Vagina (tissue), 2 donors: ENCODE results near the gene GBX1. TPM values are rescaled to one million over a fixed set of nuclear protein-coding genes. Genes with fewer than 3 reads are reported as not detected.

ENCODE experiments used
- DNase-seq, 2 donors: peaks; one replicate each; pipeline ENCODE4 v3.0.0-alpha.2; 2017; ENCODE audit errors: extremely low spot score in 2 of 2
- H3K27ac ChIP-seq: fragments of 200-600 bp; sonication (generic); one replicate; pipeline ENCODE4 v1.5.1; 2019
- H3K27me3 ChIP-seq: fragments of 200-600 bp; sonication (generic); one replicate; pipeline ENCODE4 v1.5.1; 2019
- H3K36me3 ChIP-seq, 2 donors: fragments of 200-600 bp; sonication (generic); one replicate each; pipeline ENCODE4 v1.5.1; 2017 to 2019
- H3K4me1 ChIP-seq: fragments of 200-600 bp; sonication (generic); one replicate; pipeline ENCODE4 v1.5.1; 2019
- H3K4me3 ChIP-seq, 2 donors: fragments of 200-600 bp; sonication (generic); 1 replicate in 1 of 2; 2 replicates in 1 of 2; pipeline ENCODE4 v1.5.1; 2016 to 2019
- H3K9me3 ChIP-seq: fragments of 200-600 bp; sonication (generic); one replicate; pipeline ENCODE4 v1.5.1; 2019
- POLR2A ChIP-seq, 2 donors: fragments of 450-650 bp; IDR thresholded peaks; one replicate each; pipeline ENCODE4 v1.6.1; 2017; ENCODE audit warnings: antibody characterized with exemption in 2 of 2, mild to moderate bottlenecking in 2 of 2, moderate library complexity in 2 of 2
- POLR2AphosphoS5 ChIP-seq, 2 donors: sonication (generic); formaldehyde crosslinking; IDR thresholded peaks; one replicate each; pipeline ENCODE4 v1.9.0; 2017; ENCODE audit warnings: antibody characterized with exemption in 2 of 2, mild to moderate bottlenecking in 2 of 2, low read depth in 1 of 2; ENCODE audit not compliant: insufficient read depth in 1 of 2
- intact Hi-C: fragments of 100-400 bp; cut with DNase I; formaldehyde crosslinking; loops from one replicate; pipeline ENCODE4 v1.15.1; 2023
- total RNA-seq: library from RNA; depleted of rRNA; stranded (reverse); fragments of >200 nt; gene quantifications from one replicate; pipeline ENCODE4 v1.2.3, GENCODE V29; 2016
- TF ChIP-seq, protein P1 (sequence below), 3 experiments: fragments of 450-650 bp in 2 of 3; fragments of 200-600 bp in 1 of 3; sonication (generic) in 1 of 3; IDR thresholded peaks; one replicate each; pipeline ENCODE4 v1.5.1; 2017 to 2019; ENCODE audit warnings: antibody characterized with exemption in 3 of 3, mild to moderate bottlenecking in 2 of 3, moderate library complexity in 2 of 3

The GBX1 gene
- total RNA-seq, 1 donor from 2014 or later: not detected

DNA sequence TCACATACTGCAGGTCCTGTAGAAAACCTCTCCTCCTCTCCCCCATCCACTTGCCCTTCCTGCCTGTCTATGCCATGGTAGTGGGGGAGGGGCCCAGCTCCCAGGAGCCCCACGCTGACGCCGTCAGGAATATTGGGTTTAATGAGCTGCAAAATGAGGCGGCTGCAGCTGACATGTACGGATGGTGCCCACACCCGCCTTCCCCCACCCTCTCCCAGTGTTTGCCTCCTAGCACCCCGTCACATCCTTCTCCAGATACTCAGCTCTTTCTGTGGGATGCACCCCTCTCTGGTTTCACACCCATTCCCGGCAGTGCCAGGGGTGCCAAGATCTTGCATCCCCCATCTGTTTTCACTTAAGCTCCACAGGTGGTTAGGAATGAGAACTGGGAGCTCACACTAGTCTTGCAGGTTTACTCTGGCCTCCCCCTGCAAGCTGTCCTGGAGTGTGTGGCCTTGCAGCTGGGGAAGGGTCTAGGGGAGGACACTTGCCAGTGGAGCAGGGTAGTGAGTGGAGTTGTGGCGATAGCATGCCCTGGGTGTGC is 26.1 kb downstream of the GBX1 start:
- no peaks in the 10 kb centered on the region for H3K4me1 ChIP-seq
- H3K36me3 ChIP-seq: peaks cover 0 to 49% of the 10 kb centered on the region in 2 donors
- no peaks in the 10 kb centered on the region for H3K9me3 ChIP-seq
- no peak for DNase-seq
- no peak overlapping the region for H3K4me3 ChIP-seq
- intact Hi-C loops: no loop called here
- H3K27me3 ChIP-seq: no peaks in the 10 kb centered on the region
- TF ChIP-seq, protein P1, sequence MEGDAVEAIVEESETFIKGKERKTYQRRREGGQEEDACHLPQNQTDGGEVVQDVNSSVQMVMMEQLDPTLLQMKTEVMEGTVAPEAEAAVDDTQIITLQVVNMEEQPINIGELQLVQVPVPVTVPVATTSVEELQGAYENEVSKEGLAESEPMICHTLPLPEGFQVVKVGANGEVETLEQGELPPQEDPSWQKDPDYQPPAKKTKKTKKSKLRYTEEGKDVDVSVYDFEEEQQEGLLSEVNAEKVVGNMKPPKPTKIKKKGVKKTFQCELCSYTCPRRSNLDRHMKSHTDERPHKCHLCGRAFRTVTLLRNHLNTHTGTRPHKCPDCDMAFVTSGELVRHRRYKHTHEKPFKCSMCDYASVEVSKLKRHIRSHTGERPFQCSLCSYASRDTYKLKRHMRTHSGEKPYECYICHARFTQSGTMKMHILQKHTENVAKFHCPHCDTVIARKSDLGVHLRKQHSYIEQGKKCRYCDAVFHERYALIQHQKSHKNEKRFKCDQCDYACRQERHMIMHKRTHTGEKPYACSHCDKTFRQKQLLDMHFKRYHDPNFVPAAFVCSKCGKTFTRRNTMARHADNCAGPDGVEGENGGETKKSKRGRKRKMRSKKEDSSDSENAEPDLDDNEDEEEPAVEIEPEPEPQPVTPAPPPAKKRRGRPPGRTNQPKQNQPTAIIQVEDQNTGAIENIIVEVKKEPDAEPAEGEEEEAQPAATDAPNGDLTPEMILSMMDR (IDR thresholded peaks at IDR 0.05): no peak
- TF ChIP-seq POLR2A (IDR thresholded peaks at IDR 0.05) (no peak), POLR2AphosphoS5 (IDR thresholded peaks at IDR 0.05; ENCODE audit: insufficient read depth in 1 of 2, low read depth in 1 of 2) (no peak)
- no peak overlapping the region for H3K27ac ChIP-seq

- Histone ChIP-seq H3K36me3 (peaks cover 0 to 54% of the 10 kb centered on the region in 2 donors), H3K9me3 (no peaks in the 10 kb centered on the region), H3K27ac (no peak overlapping the region), H3K4me1 (no peaks in the 10 kb centered on the region), H3K4me3 (no peak overlapping the region), H3K27me3 (no peaks in the 10 kb centered on the region)
- TF ChIP-seq POLR2AphosphoS5 (IDR thresholded peaks at IDR 0.05; ENCODE audit: insufficient read depth in 1 of 2, low read depth in 1 of 2) (no peak), POLR2A (IDR thresholded peaks at IDR 0.05) (no peak)
- TF ChIP-seq, protein P1 (IDR thresholded peaks at IDR 0.05): no peak
- intact Hi-C loops: no loop called here
- DNase-seq: no peak
Measured at GRCh38 chr7:151140826-151141225, 26.7 kb downstream of the GBX1 start.

DNA sequence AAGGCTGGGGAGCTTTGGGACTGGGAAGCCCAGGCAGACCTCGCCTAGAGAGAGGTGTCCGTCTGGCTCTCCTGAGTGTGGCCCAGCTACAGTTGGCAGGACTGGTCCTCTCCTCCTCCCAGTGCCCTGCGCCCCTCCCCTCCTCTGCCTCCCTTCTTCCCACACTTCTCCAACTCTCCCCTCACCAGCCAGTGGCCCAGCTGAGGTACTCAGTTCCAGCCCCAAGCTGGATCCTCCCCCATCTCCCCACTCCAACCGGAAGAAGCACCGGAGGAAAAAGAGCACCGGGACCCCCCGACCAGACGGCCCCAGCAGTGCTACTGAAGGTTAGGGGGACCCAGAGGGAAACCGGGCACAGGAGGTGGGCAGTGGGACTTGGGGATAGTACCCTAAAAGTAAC is 27.7 kb downstream of the GBX1 start:
- DNase-seq: no peak
- intact Hi-C loops: no loop called here
- H3K4me3 ChIP-seq: no peak overlapping the region
- no peaks in the 10 kb centered on the region for H3K4me1 ChIP-seq
- TF ChIP-seq, protein P1 (IDR thresholded peaks at IDR 0.05): no peak
- no peak for TF ChIP-seq POLR2AphosphoS5 (IDR thresholded peaks at IDR 0.05; ENCODE audit: insufficient read depth in 1 of 2, low read depth in 1 of 2)
- no peak for TF ChIP-seq POLR2A (IDR thresholded peaks at IDR 0.05)
- no peaks in the 10 kb centered on the region for H3K9me3 ChIP-seq
- peaks cover 0 to 62% of the 10 kb centered on the region in 2 donors for H3K36me3 ChIP-seq
- no peaks in the 10 kb centered on the region for H3K27me3 ChIP-seq
- H3K27ac ChIP-seq: no peak overlapping the region

DNA sequence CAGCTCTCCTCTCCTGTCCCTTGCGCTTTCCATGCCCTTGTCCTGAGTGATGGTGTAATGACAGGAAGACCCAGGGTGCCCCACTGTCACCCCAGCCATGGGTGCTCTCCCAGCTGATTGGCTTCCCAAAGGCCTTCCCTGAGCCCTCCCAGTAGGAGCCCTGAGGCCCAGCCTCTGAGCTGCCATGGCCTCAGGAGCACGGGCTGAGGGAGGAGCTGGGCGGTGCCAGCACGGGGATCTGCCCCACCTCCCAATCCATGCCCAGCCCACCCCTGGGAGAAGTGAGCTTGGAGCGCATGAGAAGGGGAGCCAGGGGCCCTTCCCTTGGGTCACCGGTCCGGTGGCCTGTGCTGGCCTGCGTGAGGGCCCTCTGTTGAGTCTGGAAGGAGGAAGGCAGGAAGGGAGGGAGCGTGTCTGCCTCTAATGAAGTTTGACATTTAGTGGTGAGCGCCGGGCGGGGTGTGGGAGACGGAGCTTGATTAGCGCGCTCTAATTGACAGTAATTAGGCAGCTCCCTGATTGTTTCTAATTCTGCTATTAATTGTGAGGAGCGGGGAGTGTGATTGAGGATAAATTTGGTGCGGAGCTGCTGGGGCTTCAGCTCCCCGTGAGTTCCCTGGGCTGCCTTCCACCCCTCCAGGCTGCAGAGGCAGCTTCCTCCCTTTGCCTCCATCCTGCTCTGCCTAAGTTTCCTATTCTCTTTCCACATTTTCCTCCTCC is 28.3 kb downstream of the GBX1 start:
- Histone ChIP-seq H3K27ac (no peak overlapping the region), H3K9me3 (no peaks in the 10 kb centered on the region), H3K4me1 (no peaks in the 10 kb centered on the region), H3K4me3 (no peak overlapping the region), H3K36me3 (peaks cover 0 to 64% of the 10 kb centered on the region in 2 donors), H3K27me3 (no peaks in the 10 kb centered on the region)
- no peak for TF ChIP-seq POLR2AphosphoS5 (IDR thresholded peaks at IDR 0.05; ENCODE audit: insufficient read depth in 1 of 2, low read depth in 1 of 2)
- no peak for TF ChIP-seq POLR2A (IDR thresholded peaks at IDR 0.05)
- TF ChIP-seq, protein P1 (IDR thresholded peaks at IDR 0.05): no peak
- intact Hi-C loops: no loop called here
- no peak for DNase-seq
